Daoy (cell line): ENCODE data around the gene PROK1. TPM values are rescaled to one million over a fixed set of nuclear protein-coding genes. Genes with fewer than 3 reads are reported as not detected.
"Not testable (repeated sequence)": the region's sequence is repeated elsewhere in the genome, so short reads cannot be mapped to it uniquely, and the experiment has no call there.

ENCODE experiments used
- DNase-seq: peaks from one replicate; pipeline ENCODE4 v3.0.0-alpha.2; 2015; ENCODE audit warnings: low read depth
- total RNA-seq: library from RNA; depleted of rRNA; stranded (reverse); fragments of >200 nt; shearing (Covaris generic); gene quantifications from 2 replicates; pipeline ENCODE4 v1.2.3, GENCODE V29; 2014; rRNA removed

Gene PROK1, protein sequence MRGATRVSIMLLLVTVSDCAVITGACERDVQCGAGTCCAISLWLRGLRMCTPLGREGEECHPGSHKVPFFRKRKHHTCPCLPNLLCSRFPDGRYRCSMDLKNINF
- total RNA-seq: not detected in 2 replicates

DNA sequence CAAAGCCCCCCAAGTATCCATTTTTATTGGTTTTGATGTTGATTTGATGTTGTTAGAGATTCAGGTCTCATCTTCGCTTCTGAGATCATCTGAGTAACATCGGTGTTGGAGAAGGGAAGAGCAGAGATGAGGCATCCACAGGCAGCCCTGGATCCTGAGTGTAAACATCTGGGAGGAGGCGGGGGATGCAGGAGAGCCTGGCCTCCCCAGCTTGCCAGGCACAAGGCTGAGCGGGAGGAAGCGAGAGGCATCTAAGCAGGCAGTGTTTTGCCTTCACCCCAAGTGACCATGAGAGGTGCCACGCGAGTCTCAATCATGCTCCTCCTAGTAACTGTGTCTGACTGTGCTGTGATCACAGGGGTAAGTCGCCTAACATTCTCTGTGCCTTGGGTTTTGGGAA, at the start of gene PROK1:
PROK1 (plus strand) TSS at position 221 of the 400 bp plus-strand sequence; CDS start at position 289, 68 bp downstream.
- DNase-seq: no peak

- DNase-seq: no peak
Measured at GRCh38 chr1:110403805-110404204, 47.1 kb upstream of the PROK1 start.

GRCh38 chr1:110404401-110404800, 46.5 kb upstream of the PROK1 start:
- DNase-seq: no peak

- not testable (repeated sequence) for DNase-seq
Measured at GRCh38 chr1:110406407-110406806, 44.5 kb upstream of the PROK1 start.

DNA sequence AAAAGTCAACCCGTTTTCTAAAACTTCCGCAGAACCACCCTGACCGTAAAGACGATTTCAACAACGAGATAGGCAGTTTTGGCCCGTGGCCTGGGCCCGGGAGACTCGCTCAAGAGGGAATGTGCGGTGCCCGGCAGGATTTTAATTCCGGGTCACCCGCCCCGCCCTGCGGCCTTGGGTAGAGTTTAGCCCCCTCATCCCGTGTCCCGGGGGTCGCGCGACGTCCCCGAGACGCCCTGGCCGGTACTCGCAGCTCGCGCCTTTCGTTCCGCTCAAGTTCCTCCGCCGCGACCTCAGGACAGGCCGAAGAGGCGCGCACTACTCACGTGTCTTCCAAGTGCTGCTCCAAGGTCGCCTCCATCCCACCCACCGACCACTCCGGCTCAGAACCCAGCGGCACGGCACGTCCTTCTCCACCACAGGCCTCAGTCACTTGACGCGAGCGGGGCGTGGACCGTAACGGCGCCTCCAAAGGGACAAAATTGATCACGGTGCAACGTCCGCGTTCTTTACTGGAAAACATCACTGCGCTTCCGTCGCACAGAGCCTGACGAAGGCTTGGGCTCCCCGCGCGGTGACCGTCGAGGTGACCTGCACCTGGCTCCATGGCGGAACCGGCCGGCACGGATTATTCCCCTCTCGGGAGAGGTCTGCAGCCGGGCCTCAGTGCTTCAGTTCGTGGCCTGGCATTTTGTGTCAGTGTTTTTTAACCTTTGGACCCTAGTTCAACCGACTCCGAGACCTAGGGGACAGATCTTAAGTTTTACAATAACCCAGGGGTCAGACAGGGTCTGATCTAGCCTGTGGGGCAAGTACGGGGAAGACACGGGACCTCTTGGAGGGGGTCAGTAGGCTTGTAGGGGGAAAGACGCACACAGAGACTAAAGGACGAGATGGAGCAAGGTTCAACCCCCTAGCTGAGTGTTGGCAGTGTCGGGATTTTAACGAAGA, 43.4 kb upstream of the PROK1 start, which contains the start of gene LAMTOR5:
LAMTOR5 (minus strand) TSS at position 435 of the 951 bp plus-strand sequence; CDS start at position 361, 74 bp downstream.
- peak; percentile 97 for DNase-seq

DNA sequence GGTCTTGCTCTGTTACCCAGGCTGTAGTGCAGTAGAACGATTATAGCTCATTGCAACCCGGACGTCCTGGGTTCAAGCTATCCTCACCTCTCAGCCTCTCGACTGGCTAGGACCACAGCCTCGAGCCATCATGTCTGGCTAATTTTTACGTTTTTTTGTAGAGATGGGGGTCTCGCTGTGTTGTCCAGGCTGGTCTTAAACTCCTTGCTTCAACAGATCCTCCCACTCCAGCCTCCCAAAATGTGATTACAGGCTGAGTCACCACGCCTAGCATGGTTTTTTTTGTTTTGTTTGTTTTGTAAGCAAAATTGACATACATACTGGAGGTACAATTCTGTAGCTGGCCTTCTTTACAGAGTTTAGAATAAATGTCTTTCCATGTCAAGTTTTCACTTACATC, 42.5 kb upstream of the PROK1 start:
- DNase-seq: no peak

- no peak for DNase-seq
Measured at GRCh38 chr1:110409316-110409715, 41.6 kb upstream of the PROK1 start.

DNA sequence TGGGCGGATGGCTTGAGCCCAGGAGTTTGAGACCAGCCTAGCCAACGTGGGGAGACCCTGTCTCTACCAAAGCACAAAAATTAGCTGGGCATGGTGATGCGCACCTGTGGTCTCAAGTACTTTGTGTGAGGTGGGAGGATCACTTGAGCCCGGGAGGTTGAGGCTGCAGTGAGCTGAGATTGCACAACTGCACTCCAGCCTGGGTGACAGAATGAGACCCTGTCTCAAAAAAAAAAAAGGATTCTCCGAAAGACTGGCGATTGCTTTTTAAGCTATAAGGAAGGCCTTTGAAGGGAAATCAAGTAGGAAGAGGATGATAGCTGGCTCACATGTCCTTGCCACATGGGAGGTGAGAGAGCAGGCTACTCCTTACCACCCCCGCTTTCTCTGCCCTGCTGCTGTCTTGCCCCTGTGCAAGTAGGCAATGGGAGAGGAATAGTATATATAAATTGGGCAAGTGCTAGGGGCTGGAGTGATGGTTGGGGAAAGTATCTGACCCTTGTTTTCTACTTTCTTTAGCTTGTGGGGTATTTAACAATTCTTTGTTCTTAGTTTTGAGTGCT, 39.7 kb upstream of the PROK1 start:
- no peak for DNase-seq

GRCh38 chr1:110412576-110412975, 38.4 kb upstream of the PROK1 start:
- DNase-seq: peak; percentile 83

DNA sequence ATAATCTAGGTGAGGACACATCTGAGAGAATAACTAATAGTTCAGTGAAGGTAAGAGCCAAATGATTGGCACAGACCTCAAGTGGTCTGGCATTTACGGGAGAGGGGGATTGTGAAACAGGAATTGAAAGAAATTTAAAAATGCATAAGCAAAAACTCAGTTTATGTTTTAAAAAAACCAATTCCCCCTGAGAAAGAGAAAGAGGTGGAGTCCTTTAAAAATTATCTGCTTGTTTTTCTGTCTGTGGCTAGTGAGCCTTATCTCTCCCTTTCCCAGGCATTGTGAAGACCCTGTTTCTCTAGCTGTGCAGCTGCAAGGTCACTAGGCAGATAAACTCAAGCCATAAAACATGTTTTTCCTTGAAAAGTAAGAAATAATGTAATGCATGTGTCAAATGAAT, 37.9 kb upstream of the PROK1 start:
- not testable (repeated sequence) for DNase-seq

- no peak for DNase-seq
Measured at GRCh38 chr1:110418729-110419128, 32.2 kb upstream of the PROK1 start.

- DNase-seq: no peak
Measured at GRCh38 chr1:110420023-110420662, 30.8 kb upstream of the PROK1 start.

DNA sequence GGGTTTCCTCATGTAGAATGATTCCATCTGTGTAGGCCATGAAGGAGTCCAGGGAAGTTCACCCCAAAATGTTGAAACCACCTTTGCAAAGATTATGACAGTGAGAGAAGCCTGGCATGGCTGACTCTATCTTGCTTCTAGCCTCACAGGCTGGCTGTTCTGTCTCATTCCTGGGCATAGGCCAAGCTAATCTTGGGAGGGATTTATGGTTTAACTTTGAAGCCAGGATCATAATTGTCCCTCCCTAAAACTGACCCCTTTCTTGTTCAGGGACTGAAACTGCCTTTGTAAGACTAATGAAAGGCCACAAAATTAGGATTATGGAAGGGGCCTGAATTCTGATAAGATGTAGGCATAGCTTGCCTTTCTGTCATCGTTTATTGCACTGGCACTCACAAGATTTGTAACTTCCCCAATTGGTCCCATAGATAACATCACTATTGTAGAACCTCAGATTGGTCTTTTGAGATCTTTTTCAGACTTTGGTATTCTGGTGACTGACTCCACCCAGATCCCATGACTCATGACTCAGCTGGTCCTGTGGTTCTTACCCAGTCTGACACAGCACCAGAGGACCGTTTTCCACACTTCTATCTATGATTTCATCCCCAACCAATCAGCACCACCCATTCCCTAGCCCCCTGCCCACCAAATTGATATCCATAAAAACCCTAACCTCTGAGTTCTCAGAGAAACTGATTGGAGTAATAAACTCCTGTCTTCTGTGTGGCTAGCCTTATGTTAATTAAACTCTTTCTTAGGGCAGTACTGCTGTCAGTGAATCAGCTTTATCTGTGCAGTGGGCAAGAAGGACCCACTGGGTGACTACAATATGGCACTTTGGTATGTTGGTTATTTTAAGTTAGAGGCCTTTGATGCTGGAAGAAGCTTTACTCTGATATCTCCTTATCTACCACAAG, 29.8 kb upstream of the PROK1 start:
- peak; percentile 55 for DNase-seq

DNA sequence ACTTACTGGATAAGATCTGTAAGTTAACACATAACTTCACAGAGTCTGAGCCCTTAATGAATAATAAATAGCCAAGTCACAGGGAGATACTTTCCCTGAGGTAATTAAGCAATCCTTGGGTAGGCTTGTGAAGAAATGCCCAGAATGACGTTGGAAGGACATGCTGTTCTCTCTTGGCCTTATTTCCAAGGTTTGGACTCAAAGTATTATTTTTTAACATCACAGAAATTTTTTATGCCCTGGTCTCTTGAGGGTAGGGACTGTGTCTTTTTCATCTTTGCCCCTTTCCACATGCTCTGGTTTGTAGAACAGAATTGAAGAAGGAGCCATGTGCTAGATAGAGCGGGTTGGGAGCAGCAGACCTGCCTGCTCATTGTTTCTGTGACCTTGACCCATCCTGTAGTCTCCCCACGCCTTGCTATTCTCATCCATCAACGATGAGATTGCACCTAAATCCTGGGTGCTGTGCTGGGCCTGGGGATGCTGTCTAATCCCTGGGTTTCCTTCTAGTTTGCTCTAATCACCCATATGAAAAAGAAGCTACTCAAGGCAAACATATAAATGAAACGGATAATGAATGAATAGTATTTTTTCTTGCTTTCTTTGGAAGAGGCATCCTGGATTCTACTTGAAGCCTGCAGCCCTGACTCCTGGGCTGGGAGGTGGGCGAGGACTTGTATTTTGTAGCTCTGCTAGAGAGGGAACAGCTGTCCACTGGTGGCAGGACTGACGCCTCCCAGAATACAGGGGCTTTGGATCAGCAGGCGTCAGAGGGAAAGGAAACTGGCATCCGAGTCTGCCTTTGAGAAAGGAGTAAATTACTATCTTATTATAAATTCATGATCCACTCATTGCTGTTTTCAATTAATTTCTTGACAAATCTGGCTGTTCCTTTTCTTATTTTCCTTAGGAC, 26.0 kb upstream of the PROK1 start:
- no peak for DNase-seq

- no peak for DNase-seq
Measured at GRCh38 chr1:110425612-110426152, 25.3 kb upstream of the PROK1 start.

- DNase-seq: no peak
Measured at GRCh38 chr1:110426854-110427253, 24.1 kb upstream of the PROK1 start.

DNA sequence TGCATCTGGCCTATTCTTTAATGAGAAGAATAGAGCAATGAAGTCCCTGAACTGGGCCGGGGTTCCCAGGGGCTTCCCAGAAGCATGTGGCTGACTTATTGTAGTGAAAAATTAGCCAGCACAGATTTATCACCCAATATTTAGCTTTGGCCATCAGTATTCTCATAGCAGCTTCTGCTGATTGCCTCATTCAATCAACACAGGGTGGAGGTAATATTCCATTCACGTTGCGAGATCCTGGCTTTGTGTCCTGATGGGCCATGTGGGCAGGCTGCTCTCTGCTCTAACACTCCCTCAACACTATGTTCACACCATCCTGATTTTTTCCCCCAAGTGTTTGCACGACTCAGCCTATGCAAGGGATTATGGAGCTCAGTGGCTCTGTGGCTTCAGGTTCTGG, 22.0 kb upstream of the PROK1 start:
- no peak for DNase-seq

- no peak for DNase-seq
Measured at GRCh38 chr1:110430366-110430765, 20.6 kb upstream of the PROK1 start.

DNA sequence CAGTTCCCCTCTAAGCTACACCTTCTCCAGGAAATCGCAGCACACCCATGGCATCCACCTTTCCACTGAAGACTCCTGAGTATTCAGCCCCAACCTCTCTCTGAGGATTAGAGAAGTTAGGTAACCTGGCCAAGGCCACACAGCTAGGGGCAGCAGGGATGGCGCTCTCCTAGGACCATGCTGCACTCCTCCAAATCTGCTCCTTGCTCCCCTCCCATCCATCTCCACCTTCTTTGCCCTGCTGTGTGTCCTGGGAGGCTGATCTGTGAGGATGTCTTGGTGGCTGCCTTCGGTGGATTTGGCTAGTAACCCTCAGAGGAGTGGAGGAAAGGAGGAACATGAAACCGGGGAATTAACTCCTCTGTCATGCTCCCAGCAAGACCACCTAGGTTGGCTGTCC, 20.0 kb upstream of the PROK1 start:
- no peak for DNase-seq

DNA sequence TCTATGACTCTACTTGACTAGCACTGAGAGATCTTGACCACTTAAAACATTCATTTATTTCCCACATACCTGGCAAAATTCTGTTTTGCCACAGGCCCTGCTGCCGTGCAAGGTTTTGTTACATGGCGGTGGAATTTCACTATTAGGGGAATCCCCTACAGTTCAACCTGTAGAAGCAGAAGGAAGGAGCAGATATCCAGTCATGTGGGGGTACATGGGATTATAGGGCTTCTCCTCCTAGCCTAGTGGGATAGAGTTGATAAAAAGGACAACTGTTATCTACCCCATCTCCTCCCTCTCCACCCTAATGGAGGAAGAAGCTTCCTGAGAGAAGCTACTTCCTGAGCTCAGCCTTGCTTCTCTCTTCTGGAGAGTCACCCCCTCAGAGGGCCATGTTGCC, 17.7 kb upstream of the PROK1 start:
- DNase-seq: no peak
